NCI-H82 treated with DMSO at 0.1 percent for 48 hours (cell line): Measurements from ENCODE around the gene INO80C.
A peak's percentile ranks its signal among the peaks of the same experiment; 100 is the strongest.
"Not testable (repeated sequence)": the region's sequence is repeated elsewhere in the genome, so short reads cannot be mapped to it uniquely, and the experiment has no call there.

ENCODE experiments used
- DNase-seq: peaks from one replicate; lab custom pipeline; 2025; ENCODE audit not compliant: unreplicated experiment; lab: John Stamatoyannopoulos, UW

Gene INO80C

GRCh38 chr18:35463827-35464226, 33.9 kb downstream of the INO80C start:
- DNase-seq: no peak

DNA sequence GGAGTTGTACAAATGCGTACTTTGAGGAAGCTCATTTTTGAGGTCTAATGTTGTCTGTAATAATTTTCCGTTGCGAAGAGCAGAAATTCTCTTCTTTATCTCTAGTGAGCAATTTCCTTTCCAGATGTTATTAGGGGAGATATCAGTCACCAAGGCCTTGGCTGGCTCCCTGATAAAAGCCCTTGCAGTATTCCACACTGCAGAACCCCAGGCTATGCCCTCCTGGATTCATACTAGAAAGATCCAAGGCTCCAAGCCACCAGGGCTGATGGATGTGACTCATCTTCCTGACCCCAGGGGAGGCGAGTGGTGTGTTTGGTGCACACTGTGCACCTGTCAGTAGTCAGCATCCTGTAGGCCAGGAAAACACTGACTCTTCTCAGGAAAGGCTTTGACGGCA, 34.7 kb downstream of the INO80C start:
- no peak for DNase-seq

- DNase-seq: no peak
Measured at GRCh38 chr18:35460736-35461161, 37.0 kb downstream of the INO80C start.

DNA sequence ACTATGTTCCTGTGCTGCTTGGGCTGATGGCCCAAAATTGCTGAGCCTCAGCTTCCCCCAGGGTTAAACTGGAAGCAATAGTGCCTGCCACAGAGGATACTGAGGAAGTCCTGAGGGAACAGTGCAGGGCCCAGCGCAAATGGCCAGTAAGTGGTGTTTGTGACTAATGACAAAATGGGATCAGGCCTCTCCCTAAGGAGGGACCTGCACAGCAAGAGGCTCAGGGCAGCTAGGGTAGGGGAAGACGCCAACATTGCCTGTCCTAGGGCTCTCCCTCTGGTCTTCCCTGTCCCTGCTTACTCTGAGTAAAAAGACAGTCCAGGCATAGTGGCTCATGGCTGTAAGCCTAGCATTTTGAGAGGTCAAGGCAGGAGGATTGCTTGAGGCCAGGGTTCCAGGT, 37.8 kb downstream of the INO80C start:
- no peak for DNase-seq

DNA sequence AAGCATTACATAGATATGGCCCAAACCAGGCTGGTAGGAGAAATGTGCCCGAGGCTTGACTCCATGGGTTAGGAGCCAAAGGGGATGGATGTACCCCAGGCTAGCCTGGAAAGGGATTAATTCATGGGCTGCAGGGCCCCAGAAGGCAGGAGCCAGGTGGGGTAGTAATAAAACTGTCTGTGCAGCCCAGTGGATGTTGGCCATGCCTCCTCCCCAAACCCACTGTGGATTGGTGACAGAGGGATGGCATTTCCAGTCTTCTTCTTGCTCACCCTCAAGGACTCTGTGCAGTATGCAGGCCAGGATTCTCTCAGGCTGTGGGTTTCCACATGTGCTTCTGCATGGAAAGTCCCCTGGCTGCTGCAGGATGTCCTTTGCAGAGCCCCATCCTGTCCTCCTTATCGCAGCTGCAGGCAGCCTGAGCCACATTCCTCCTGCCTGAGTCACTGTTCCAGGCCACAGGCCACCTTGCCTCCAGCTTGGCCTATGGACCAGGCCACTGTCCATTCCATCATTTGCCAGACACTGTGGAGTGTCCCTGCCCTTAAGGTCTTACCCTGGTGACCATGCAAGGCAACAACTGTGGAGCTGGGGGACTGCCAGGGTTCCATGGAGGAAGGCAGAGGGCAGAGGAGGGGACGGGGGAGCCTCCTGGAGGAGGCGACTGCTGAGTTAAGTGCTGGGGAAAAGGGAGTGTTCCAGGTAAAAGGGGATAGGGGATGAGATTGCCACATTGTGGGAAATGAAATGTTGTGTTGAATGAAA, 38.9 kb downstream of the INO80C start:
- DNase-seq: no peak

DNA sequence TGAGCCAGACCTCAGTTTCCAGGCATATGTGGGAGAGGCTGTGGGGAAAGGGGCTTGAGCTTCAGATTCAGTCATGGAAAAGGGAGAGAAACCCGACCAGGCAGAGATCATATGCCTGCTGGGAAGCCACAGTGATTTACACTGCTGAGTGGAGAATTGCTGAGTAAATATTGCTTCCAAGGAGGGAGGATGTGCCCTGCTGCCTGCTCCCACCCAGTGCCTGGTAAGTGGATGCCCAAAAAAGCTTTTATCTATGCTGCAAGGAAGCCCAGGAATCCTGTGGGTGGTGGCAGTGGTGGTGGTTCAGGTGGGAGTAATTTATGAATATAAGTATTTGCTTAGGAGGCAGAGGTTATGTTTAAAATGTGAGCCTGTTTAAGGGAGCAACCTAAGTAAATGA, 39.5 kb downstream of the INO80C start:
- DNase-seq: no peak

DNA sequence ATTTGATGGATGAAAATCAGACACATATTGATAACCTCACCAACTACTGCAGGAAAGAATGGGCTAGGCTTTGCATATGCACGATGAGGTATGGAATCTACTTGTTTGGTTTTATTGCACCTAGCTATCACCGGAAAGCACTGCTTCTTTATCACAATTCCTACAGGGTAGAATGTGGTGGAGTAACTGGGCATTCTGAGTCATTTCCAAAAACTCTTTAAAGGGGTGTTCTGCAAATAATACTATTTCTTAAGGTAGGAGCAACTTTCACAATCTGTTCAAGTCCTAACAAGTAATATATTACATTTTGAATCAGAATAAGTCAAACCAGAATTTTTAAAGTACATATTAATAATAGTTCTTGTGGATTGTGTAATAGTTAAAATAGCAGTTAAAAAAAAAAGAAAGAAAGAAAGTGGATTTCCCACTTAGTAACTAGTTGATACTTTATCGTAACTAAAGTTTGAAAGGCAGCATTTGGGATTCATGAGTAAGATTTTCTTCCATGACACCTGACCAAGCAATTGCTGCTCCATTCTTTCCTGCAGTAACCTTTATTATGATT, 40.5 kb downstream of the INO80C start:
- no peak for DNase-seq

- DNase-seq: no peak
Measured at GRCh38 chr18:35455926-35456763, 41.6 kb downstream of the INO80C start.

DNA sequence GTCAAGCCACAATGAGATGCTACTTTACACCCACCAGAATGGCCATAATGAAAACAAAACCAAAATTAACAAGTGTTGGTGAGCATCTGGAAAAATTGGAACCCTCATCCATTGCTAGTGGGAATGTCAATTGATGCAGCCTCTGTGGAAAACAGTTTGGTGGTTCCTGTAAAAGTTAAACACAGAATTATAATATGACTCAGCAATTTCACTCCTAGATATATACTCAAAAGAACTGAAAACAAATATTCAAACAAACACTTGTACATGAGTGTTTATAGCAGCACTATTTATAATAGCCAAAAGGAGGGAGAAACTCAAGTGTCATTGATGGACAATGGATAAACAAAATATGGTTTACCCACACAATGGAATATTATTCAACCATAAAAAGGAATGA, 43.0 kb downstream of the INO80C start:
- no peak for DNase-seq

DNA sequence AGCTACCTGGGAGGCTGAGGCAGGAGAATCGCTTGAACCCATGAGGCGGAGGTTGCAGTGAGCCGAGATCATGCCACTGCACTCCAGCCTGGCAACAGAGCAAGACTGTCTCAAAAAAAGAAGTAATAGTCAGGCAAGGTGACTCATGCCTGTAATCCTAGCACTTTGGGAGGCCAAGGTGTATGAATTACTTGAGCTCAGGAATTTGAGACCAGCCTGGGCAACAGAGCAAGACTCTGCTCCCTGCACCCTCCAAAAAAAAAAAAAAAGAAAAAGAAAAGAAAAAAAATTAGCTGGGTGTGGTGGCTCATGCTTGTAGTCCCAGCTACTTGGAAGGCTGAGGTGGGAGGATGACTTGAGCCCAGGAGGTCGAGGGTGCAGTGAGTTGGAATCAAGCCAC, 44.7 kb downstream of the INO80C start:
- not testable (repeated sequence) for DNase-seq

DNA sequence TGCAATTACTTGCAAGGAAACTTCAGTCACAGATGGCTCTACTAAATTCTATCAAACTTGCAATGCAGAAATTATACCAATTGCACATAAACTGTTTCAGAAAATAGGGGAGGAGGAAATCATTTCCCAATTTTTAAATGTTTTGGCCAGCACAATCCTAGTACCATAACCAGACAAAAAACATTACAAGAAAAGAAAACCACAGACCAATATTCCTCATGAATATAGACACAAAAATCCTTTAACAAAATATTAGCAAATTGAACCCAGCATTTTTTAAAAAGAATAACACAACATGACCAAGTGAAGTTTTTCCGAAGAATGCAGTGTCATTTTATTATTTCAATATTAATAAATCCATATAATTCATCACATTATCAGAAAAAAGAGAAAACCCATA, 45.8 kb downstream of the INO80C start:
- no peak for DNase-seq

DNA sequence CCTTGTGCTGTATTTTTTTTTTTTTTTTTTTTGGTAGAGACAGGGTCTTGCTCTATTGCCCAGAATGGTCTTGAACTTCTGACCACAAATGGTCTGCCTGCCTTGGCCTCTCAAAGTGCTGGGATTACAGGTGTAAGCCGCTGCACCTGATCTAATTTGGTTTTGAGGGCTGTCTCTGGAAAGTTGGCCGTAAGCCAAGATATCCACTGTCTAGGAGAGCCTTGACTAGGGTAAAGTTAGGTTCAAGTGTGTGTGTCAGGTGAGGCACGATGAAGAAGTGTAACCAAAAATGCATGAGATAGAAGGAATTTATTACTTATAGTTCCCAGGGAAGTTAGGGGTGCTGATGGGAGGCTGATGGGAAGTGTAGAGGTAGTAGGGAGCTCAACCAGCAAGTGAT, 46.7 kb downstream of the INO80C start:
- no peak for DNase-seq

- DNase-seq: no peak
Measured at GRCh38 chr18:35444636-35445035, 53.1 kb downstream of the INO80C start.

DNA sequence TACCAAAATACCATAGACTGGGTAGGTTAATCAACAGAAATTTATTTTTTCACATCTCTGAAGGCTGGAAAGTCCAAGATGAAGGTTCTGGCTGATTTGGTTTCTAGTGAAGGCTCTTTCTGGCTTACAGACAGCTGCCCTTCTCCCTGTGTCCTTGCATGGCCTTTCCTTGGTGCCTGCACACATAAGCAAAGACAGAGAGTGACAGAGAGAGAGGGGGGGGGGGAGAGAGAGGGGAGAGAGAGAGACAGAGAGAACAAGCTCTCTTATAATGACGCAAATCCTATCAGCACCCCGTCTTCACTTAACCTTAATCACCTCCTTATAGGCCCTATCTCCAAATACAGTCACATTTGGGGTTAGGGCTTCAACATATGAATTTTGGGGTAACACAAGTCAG, 53.9 kb downstream of the INO80C start:
- no peak for DNase-seq

GRCh38 chr18:35443434-35443833, 54.3 kb downstream of the INO80C start:
- no peak for DNase-seq

- DNase-seq: peak; percentile 10
Measured at GRCh38 chr18:35442701-35443100, 55.1 kb downstream of the INO80C start.

GRCh38 chr18:35441857-35442595, 55.7 kb downstream of the INO80C start:
- DNase-seq: no peak

- DNase-seq: no peak
Measured at GRCh38 chr18:35438480-35439234, 59.1 kb downstream of the INO80C start.

DNA sequence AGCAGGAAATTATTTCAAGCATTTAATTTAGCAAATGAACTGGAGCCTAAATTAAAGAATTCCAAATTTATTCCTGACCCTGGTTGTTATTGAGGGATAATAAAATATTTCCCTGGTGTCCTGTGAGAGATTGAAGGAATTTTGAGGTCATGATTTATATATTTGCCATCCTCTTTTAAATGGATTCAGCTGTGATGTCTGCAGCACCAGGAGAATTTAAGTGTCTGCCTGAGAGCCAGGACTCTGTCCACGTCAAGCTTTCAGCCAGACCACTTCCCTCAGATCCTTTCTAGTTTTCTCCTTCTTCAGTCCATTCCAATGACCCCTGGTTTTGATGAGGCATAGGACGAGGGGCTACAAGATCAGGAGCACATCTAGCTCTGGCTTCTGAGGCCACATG, 59.9 kb downstream of the INO80C start:
- DNase-seq: no peak

DNA sequence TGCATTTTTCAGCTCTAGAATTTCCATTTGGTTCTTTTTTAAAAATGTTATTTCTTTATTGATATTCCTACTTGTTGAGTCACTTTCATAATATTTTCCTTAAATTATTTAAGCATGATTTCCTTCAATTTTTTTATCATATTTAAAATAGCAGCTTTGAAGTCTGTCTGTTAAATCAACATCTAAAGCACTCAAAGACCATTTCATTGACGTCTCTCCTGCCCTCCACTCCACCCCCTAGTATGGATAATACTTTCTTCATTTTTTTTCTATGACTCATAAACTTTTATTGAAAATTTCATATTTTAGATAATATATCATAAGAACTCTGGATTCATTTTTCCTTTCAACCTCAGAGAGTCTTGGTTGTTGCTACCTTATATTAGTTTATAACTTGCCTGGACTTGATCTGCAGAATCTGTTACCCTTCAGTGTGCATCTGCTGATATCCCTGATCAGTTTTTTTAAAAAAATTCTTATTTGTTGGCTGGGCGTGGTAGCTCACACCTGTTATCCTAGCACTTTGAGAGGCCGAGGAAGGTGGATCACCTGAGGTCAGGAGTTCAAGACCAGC, 61.6 kb downstream of the INO80C start:
- DNase-seq: no peak
